ENCODE results near the gene CADM2. TPM values are rescaled to one million over a fixed set of nuclear protein-coding genes. Genes with fewer than 3 reads are reported as not detected.

The CADM2 gene
- total RNA-seq, 1 experiment from 2014 or later: not detected

DNA sequence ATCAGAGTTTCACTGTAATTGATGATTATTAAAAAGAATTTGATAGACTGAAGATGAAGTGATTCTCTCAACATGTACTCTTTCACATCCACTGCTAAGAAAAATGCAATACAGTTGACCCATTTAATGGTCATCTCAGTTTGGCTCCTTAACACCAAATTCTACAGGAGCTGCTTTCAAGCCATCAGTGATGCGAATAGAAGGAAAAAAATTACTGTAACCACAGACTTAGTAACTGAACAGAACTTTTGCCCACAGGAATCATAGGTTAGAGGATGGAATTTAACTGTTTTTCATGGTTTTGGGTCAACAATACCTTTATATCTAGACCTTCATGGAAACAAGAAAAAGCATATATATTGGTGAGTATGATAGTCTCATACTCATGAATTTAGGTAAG is 633.5 kb downstream of the CADM2 start:
- Histone ChIP-seq H3K79me2 (ENCODE audit: insufficient read depth, low read length) (no peaks in the 10 kb centered on the region), H3K36me3 (ENCODE audit: control insufficient read depth in 1 of 2, insufficient read depth in 2 of 2, low read length in 2 of 2) (no peaks in the 10 kb centered on the region), H3K27ac (ENCODE audit: low read depth, low read length) (no peak overlapping the region), H3K9me3 (ENCODE audit: control insufficient read depth in 1 of 2, insufficient read depth in 1 of 2, low read depth in 1 of 2, low read length in 2 of 2) (peaks cover 15 to 17% of the 10 kb centered on the region in 2 experiments; a peak in 2 of 4 replicates), H3K9me2 (ENCODE audit: insufficient read depth) (no peaks in the 10 kb centered on the region), H3K9ac (ENCODE audit: low read length) (no peak overlapping the region), H2AFZ (ENCODE audit: low read depth, low read length, poor library complexity, severe bottlenecking) (no peak overlapping the region), H3K4me1 (ENCODE audit: control insufficient read depth in 1 of 2, insufficient read depth in 2 of 2, low read length in 2 of 2) (no peaks in the 10 kb centered on the region), H3K27me3 (ENCODE audit: insufficient read depth, low read length) (no peaks in the 10 kb centered on the region), H3K4me2 (ENCODE audit: low read length) (no peak overlapping the region), H4K20me1 (ENCODE audit: insufficient read depth) (no peaks in the 10 kb centered on the region; the same call in 1 of the 2 replicates), H3K4me3 (replicated peaks in 1 of 2; ENCODE audit: low read depth in 1 of 2, low read length in 2 of 2) (no peak overlapping the region)
- CTCF ChIA-PET: no interaction called here
- DNase-seq (ENCODE audit: low read depth, low spot score) (no peak), ATAC-seq (no peak)
- no TSS peak for BruUV-seq (replicated peaks)
- intact Hi-C loops (cut with micrococcal nuclease): no loop called here
- TF ChIP-seq CBX3 (IDR thresholded peaks at IDR 0.05; ENCODE audit: low read depth): no peak
- RAD21 ChIA-PET (ENCODE audit: low non-redundant PET in 1 of 2, low total read pairs in 2 of 2, uncharacterized antibody in 2 of 2, unreplicated experiment in 2 of 2): no interaction called here
- POLR2A ChIA-PET: no interaction called here

DNA sequence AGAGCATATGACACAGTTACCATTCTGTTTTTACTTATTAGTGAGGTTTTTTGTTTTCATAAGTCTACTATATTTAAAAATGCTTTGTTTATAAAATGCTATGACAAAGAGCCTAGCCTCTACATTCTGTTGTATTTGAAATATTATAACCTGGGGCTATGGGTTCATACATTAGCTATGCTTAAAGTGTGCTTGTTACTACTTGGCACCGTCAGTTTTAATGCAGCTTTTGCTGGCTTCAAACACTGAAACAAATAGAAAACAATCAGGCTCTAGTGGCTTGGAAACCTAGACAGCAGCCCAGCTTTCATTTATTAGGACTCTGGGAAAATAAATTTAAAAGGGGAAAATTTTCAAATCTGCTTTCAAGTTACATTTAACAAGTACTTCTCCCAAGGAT is 635.9 kb downstream of the CADM2 start:
- RAD21 ChIA-PET (ENCODE audit: low non-redundant PET in 1 of 2, low total read pairs in 2 of 2, uncharacterized antibody in 2 of 2, unreplicated experiment in 2 of 2): no interaction called here
- Histone ChIP-seq H3K4me2 (ENCODE audit: low read length) (no peak overlapping the region), H3K9me2 (ENCODE audit: insufficient read depth) (no peaks in the 10 kb centered on the region), H4K20me1 (ENCODE audit: insufficient read depth) (no peaks in the 10 kb centered on the region; the same call in 1 of the 2 replicates), H3K4me1 (ENCODE audit: control insufficient read depth in 1 of 2, insufficient read depth in 2 of 2, low read length in 2 of 2) (no peaks in the 10 kb centered on the region), H3K27me3 (ENCODE audit: insufficient read depth, low read length) (no peaks in the 10 kb centered on the region), H3K9me3 (ENCODE audit: control insufficient read depth in 1 of 2, insufficient read depth in 1 of 2, low read depth in 1 of 2, low read length in 2 of 2) (peaks cover 5 to 10% of the 10 kb centered on the region in 2 experiments; a peak in 3 of 4 replicates), H3K4me3 (replicated peaks in 1 of 2; ENCODE audit: low read depth in 1 of 2, low read length in 2 of 2) (no peak overlapping the region), H3K36me3 (ENCODE audit: control insufficient read depth in 1 of 2, insufficient read depth in 2 of 2, low read length in 2 of 2) (no peaks in the 10 kb centered on the region), H2AFZ (ENCODE audit: low read depth, low read length, poor library complexity, severe bottlenecking) (no peak overlapping the region), H3K9ac (ENCODE audit: low read length) (no peak overlapping the region), H3K79me2 (ENCODE audit: insufficient read depth, low read length) (no peaks in the 10 kb centered on the region), H3K27ac (ENCODE audit: low read depth, low read length) (no peak overlapping the region)
- CTCF ChIA-PET: no interaction called here
- BruUV-seq (replicated peaks): no TSS peak
- POLR2A ChIA-PET: no interaction called here
- intact Hi-C loops (cut with micrococcal nuclease): no loop called here
- TF ChIP-seq SIN3A (IDR thresholded peaks at IDR 0.05; ENCODE audit: low read depth) (no peak), ZNF274 (IDR thresholded peaks at IDR 0.05; ENCODE audit: low read depth, low read length) (no peak), ELF1 (IDR thresholded peaks at IDR 0.05; ENCODE audit: borderline replicate concordance, low read depth) (no peak), EZH2phosphoT487 (IDR thresholded peaks at IDR 0.05; ENCODE audit: borderline replicate concordance) (no peak), TCF7L2 (IDR thresholded peaks at IDR 0.05; ENCODE audit: borderline replicate concordance, extremely low read depth, insufficient read depth, insufficient read length) (no peak), CBX3 (IDR thresholded peaks at IDR 0.05; ENCODE audit: low read depth) (no peak), RAD21 (IDR thresholded peaks at IDR 0.05; ENCODE audit: low read depth) (no peak), YY1 (IDR thresholded peaks at IDR 0.05; ENCODE audit: extremely low read depth, insufficient replicate concordance, low read depth, low read length) (no peak)
- TF ChIP-seq, protein P1, sequence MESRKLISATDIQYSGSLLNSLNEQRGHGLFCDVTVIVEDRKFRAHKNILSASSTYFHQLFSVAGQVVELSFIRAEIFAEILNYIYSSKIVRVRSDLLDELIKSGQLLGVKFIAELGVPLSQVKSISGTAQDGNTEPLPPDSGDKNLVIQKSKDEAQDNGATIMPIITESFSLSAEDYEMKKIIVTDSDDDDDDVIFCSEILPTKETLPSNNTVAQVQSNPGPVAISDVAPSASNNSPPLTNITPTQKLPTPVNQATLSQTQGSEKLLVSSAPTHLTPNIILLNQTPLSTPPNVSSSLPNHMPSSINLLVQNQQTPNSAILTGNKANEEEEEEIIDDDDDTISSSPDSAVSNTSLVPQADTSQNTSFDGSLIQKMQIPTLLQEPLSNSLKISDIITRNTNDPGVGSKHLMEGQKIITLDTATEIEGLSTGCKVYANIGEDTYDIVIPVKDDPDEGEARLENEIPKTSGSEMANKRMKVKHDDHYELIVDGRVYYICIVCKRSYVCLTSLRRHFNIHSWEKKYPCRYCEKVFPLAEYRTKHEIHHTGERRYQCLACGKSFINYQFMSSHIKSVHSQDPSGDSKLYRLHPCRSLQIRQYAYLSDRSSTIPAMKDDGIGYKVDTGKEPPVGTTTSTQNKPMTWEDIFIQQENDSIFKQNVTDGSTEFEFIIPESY (IDR thresholded peaks at IDR 0.05; ENCODE audit: extremely low read depth, insufficient replicate concordance, low read length): no peak
- TF ChIP-seq, protein P2, sequence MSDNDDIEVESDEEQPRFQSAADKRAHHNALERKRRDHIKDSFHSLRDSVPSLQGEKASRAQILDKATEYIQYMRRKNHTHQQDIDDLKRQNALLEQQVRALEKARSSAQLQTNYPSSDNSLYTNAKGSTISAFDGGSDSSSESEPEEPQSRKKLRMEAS (IDR thresholded peaks at IDR 0.05): no peak
- no peak for DNase-seq (ENCODE audit: low read depth, low spot score)
- ATAC-seq: no peak
